ENCODE results near the gene TEKT1.
"Not testable (repeated sequence)": the region's sequence is repeated elsewhere in the genome, so short reads cannot be mapped to it uniquely, and the experiment has no call there.

TEKT1 gene

GRCh38 chr17:6812295-6812694, 19.2 kb downstream of the TEKT1 start:
- DNase-seq = no peak

DNA sequence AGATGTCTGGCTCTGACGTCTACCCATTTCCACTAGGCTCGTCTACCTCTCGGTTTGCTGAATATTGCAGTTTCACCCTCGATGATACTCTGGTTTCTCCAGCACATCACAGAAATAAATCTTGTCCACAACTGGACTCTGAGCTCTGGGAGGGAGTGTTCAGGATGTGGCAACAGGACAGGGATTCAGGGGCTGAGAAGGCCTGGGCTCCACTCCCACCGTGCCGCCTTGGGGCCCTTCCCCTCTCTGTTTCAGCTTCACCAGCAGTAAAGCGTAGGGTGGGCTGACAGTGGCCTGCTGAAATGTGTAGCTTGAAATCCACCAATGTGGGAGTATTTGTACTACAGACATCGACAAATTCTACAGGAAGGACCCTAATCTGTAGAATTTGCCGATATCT, 20.0 kb downstream of the TEKT1 start:
- no peak for DNase-seq

DNA sequence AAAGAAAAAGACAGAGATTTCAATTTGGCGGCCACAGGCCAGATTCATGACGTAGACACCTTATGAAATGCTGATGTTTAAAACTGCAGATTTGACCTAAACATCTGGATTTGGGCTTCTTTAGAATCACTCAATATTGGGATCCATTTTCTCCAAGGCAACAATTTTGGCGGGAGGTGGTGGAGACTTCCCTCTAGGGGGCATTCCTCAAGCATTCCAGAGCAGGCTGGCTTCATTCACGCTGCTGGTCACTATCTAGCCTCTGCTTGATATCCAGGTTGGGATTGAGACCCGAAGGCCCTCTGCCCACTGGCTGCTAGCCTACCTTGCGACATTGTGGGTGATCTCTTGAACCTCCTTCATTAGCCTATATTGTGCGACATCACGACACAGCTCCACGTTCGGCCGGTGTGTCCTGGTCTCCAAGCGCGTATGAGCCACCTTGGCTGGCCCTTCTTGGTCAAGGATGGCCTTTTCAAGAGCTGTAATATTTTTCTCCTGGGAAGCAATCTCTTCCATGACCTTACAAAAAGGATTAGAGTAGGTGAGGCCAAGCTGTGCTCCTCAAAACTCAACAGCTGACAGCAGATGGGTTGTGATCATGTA, 31.0 kb downstream of the TEKT1 start:
- DNase-seq = no peak

- DNase-seq = no peak
Observed at GRCh38 chr17:6799738-6800137, 31.8 kb downstream of the TEKT1 start.

GRCh38 chr17:6797718-6798351, 33.7 kb downstream of the TEKT1 start:
- DNase-seq = no peak

GRCh38 chr17:6796887-6797490, 34.5 kb downstream of the TEKT1 start:
- no peak for DNase-seq

DNA sequence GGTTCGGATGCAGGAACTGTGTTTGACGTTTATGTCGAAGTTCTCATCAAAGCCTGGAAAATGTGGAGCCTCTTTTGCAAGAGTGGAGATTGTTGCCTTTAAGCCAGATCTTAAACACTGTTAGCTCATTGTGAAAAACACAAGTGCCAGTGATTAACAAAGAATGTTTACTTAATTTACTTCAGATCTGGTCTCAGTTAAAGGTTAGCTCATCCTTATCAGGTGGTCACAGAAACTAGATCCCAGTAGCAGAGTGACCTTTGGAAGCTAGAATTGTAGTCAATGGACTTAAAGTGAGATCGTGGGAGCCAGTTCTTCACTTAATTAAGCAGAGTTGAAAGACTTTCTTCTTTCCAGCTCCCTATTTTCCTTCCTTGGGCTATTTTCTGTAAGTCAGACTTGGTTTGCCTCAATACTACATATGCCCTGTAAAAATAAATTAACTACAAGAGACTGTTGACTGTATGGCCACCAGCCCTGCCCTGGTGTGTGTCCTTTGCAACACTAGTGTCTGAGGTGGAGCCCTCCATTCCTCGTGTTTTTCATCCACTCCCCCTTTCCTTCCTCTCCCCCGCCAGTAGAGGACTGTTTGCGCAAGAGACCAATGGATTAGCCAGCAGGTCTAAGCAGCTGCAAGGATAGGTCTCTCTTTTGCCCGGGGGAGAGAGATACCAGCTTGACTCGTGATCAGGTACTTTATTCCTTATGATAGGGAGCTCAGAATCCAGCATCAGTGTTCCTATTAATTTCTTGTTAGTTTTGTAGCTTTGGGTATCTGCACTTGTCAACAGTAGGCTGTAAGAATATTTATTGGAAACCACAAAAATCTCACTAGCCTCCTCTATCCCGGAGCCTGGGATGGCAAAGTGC, 35.3 kb downstream of the TEKT1 start:
- DNase-seq = no peak

DNA sequence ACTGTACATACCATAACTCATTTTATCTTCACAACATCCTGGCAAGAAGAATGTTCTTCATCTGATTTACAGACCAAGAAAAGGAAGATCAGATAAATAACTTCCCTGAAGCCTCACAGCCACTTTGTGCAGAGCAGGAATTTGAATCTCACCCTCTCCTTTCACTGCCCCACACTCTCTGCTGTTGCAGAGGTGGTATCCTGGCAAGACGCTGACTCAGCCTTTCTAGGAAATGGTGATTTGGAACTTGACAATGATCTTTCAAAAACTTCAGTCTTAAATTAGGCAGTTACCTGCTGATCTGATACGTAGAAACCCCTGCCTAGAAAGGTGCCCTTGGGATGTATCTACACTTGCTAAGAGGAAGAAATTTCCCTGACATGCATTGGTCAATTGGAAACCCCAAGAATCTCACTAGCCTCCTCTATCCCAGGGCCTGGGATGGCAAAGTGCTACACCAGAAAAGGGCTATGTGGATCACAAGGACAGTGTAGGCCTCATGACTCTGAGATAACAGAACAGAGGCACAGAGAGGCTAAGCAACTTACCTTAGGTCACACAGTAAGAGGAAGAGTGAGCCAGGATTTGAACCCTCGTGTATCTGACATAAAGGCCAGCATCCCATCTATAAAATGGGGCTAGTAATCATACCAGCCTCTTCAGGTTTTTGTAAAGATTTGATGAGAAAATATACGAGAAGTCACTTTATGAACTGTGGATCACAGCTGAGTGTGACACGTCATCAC, 37.6 kb downstream of the TEKT1 start:
- no peak for DNase-seq

- DNase-seq = no peak
Observed at GRCh38 chr17:6789146-6789545, 42.4 kb downstream of the TEKT1 start.

DNA sequence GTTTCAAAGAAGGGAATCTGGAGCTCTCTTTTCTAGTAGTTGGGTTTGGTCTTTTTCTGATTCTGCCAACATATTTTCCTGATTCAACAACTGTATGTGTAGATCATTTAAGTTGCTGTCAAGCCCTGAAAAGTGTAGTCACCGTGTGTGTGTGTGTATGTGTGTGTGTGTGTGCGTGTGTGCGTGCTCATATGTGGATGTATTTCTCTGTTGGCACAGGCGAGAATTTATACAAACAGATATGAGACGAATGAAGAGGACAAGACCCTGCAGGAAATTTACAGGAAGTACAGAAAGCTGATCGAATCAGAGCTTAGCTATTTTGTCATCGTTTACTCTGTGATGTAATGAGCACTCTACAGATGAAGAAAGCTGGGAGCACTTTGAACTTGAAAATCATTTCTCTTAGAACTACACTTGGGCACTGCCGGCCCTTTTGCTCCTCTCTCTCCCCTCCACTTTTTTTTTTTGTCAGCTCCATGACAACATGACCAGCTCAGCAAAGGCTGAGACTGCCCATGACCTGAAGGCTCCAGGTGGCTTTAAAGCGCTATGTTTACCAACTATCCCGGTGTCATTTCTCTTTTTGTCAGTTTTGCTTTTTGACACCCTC, 44.3 kb downstream of the TEKT1 start:
- no peak for DNase-seq

DNA sequence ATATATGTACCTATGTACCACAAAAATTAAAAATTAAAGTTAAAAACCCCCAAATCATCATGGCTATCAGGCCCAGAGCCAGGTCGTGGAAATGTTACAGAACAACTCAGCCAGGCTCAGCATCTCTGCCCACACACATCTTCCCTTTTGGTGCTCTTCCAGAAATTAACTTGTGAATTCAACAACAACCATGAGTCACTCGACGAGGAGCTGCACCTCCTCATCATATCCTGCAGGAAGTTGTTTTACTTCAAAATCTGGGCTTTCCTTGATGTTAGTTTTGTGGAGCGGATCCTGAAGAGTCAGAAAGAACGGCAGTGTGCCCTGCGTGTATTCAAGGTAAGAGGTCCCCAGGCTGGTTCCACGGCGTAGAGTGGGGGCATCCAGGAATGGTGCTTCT, 44.9 kb downstream of the TEKT1 start:
- no peak for DNase-seq

DNA sequence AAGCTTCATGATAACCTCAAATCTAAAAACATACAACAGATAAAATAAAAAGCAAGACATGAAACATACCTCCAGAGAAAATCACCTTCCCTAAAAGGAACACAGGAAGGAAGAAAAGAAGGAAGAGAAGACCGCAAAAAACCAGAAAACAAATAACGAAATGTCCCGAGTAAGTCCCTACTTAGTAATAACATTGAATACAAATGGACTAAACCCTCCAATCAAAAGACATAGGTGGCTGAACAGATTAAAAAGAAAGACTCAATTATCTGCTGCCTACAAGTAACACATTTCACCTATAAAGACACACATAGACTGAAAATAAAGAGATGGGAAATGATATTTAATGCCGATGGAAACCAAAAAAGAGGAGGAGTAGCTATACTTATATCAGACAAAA, 49.3 kb downstream of the TEKT1 start:
- DNase-seq = no peak

- no peak for DNase-seq
Observed at GRCh38 chr17:6780886-6781285, 50.6 kb downstream of the TEKT1 start.

GRCh38 chr17:6780001-6780400, 51.5 kb downstream of the TEKT1 start:
- no peak for DNase-seq

GRCh38 chr17:6779411-6779810, 52.1 kb downstream of the TEKT1 start:
- DNase-seq = no peak

DNA sequence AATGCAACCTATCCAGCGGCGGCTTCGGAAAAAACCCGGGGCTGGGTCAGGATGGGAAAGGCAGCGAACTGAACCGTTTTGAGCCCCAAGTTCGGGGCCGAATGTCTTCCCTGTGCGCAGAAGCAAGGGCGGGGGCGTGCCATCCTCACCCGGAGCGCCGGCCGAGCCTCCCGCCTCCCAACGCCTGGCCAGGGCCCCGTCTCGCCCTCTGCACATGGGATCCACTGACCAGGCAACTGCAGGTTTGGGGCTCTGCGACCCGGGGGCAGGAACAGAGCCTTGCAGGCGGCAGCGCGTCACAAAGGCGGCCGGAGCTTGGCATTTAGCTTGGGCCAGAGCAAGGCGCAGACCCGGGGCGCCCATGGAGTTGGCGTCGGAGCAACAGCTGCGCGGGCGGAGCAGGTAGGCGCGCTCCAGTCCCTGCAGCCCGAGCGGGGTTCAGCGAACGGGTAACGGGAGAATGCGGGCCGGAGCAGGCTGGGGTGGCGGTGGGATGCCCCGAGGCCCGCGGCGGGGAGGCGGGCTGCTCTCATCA, 55.6 kb downstream of the TEKT1 start, which contains the start of gene FBXO39:
TSS of gene FBXO39 (plus strand) at position 345 of the 535 bp plus-strand sequence. CDS start 3,654 bp downstream, outside the sequence.
- DNase-seq = no peak

DNA sequence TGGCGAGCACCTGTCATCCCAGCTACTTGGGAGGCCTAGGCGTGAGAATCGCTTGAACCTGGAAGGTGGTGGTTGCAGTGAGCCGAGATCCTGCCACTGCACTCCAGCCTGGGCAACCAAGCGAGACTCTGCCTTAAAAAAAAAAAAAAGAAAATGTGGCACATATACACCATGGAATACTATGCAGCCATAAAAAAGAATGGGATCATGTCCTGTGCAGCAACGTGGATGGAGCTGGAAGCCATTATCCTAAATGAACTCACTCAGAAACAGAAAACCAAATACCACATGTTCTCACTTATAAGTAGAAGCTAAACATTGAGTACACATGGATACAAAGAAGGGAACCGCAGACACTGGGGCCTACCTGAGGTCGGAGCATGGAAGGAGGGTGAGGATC, 56.6 kb downstream of the TEKT1 start:
- not testable (repeated sequence) for DNase-seq

GRCh38 chr17:6772016-6772415, 59.5 kb downstream of the TEKT1 start:
- DNase-seq = no peak

- no peak for DNase-seq
Observed at GRCh38 chr17:6768447-6768846, 63.1 kb downstream of the TEKT1 start.

GRCh38 chr17:6761779-6762178, 69.8 kb downstream of the TEKT1 start:
- no peak for DNase-seq

DNA sequence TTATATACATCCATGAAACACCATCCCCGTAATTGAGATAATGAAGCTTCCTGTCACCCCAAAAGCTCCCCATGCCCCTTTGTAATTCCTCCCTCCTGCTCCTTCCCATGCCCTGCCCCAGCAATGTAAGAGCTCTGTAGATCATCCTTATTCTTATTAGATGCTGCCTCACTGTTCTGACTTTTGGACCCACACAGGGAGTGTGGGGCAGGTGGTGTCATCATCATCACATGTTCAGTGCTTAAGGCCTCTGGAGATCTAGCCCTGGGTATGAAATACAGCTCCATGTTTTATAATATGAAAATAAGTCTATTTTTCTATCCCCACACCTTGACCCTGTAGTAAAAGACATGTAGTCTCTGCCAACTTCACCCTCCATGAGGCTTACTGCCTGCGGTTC, 73.8 kb downstream of the TEKT1 start:
- no peak for DNase-seq

DNA sequence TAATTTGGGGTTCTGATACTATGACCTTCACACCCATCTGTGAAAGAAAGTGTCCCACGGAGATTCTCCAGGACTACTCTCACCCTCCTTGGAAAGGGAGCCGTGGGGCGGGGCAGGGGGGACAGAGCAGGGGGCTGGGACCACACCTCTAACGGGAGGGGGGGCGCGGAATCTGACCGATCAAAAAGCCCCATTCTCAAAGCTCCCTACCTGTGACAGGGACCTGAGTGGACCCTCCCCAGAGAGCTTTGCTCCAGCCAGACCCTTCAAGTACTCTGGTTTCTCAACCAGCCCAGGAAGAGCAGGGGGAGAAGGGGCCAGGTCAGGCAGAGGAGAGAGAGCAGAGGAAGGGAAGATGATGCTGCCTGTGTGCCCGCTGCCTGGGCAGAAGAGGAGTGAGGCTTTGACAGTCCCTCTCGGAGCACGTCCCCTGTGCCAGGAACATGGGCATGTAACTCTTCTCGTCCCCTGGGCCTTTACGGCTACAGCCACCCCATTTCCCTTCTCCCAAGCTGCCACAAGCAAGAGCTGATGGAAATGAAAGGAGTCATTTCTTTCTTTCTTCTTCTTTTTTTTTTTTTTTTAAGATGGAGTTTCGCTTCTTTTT, 75.0 kb downstream of the TEKT1 start:
- no peak for DNase-seq

Data from NCI-H1436 (cell line).